KBM-7 (cell line): ENCODE results near the gene KCNT1.

Experiments
- DNase-seq: peaks from one replicate; pipeline ENCODE4 v3.0.0-alpha.2; 2015
- in situ Hi-C: fragments of 300-500 bp; cut with MboI; formaldehyde crosslinking; loops from 2 replicates; pipeline ENCODE4 v1.14.3; 2020; ENCODE audit warnings: low sequenced_read_pairs, low pct_unique_long_range_greater_than_20kb, mixed read lengths

Gene KCNT1

DNA sequence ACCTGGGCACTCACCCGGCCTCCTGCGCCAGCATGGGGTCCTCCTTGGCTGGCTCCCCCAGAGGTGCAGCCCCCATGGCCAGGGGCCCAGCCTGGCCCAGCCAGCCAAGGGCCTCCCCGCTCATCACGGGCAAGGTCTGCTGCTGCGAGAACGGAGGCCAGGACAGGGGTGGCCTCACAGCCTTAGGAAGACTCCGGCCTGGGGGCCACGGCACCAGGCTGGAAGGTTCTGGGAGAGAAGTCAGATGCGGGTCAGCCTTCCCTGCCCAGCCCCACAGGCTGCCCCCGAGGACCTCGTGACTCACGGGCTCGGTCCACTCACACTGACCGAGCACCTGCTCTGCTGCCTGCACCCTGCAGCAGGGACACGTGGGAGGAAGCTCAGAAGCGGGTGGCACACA is 6.9 kb upstream of the KCNT1 start:
- in situ Hi-C loops: no loop called here
- no peak for DNase-seq

DNA sequence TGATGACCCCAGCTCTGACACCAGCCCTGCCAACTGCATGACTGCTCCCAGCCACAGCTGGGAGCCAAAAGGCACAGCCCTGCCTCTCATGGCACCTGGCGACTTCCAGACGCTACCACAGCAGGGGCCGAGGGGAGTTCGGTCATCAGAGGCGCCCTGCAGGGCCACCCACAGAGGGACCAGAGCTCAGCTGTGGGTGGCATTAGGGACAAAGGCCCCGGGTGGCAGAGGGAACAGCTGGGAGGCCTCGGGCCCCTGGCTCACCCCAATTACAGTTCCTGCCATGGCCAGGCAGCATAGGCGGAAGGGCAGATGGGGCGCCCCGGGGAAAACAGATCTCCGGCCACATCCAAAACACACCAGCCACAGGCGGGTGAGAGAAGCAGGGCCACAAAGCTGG is 6.3 kb upstream of the KCNT1 start:
- in situ Hi-C loops: no loop called here
- no peak for DNase-seq

- DNase-seq: no peak
- in situ Hi-C loops: no loop called here
Measured at GRCh38 chr9:135696446-135696845, 5.5 kb upstream of the KCNT1 start.

DNA sequence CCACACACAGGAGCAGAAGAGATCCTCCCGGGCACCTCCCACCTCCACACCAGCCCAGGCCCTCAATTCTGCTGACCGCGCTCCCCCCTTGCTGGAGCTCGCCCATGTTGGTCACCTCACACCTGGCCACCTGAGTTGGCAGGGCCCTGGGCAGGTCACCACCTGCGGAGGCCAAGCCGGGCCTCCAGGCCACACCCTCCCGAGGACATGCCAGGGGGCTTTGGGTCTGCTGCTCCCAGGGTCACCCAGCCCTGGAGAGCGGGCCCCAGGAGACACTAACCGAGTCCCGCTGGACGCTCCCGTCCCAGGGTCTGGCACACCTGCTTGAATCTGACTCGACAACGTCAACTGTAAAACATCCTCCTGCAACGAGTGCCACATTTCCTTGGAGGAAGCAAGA is 4.8 kb upstream of the KCNT1 start:
- DNase-seq: no peak
- in situ Hi-C loops: no loop called here

GRCh38 chr9:135698236-135698635 is 3.7 kb upstream of the KCNT1 start:
- DNase-seq: no peak
- in situ Hi-C loops: no loop called here

- in situ Hi-C loops: no loop called here
- no peak for DNase-seq
Measured at GRCh38 chr9:135698767-135699166, 3.2 kb upstream of the KCNT1 start.

GRCh38 chr9:135699440-135699839 is 2.5 kb upstream of the KCNT1 start, which contains the start of gene SOHLH1:
Gene SOHLH1, minus strand, starts transcription at chr9:135699481. Its CDS starts 14 bp downstream, at chr9:135699467.
- in situ Hi-C loops: no loop called here
- DNase-seq: no peak

- no peak for DNase-seq
- in situ Hi-C loops: no loop called here
Measured at GRCh38 chr9:135700525-135700924, 1.5 kb upstream of the KCNT1 start.

GRCh38 chr9:135701067-135701958 is 672 bp upstream of the KCNT1 start:
- in situ Hi-C loops: no loop called here

DNA sequence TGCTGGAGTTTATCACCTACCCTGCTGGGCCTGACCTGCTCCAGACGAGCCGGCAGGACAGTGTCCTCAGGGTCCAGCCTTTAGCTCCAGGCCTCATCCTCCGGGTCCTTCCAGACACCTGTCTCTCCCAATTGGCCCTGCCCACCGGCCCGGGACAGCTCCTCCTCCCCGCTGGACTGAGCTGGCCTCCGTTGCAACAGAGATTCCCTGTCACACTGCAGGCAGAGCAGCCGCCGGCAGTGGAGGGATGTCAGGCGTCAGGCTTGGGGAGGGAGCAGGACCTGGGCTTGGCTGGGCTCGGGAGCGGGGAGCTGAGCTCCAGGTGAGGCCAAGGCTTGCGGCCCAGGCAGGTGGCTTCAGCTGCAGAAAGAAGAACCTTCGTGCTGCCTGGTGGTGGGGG is 1.7 kb downstream of the KCNT1 start:
- no peak for DNase-seq
- in situ Hi-C loops: no loop called here

More at GRCh38 chr9:135701067-135701958, 672 bp upstream of the KCNT1 start:
- no peak for DNase-seq

DNA sequence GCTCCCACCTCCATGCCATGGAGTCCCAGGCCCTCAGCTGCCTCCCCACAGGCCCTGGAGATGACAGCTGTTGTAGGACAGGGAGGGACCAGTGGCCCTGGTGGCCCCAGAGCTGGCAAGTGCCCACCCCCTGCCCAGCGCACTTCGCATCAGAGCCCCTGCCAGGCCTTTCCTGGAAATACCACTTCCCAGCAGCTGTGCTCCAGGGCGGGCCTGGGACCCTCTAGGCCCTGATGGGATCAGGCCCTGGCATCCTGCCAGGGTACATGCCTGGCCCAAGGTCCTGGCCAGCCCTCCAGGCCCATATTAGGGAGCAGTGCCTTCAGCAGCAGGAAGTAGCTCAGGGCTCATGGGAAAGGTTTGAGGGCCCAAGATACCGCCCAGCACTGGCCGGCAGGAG is 2.5 kb downstream of the KCNT1 start:
- in situ Hi-C loops: no loop called here
- DNase-seq: no peak

DNA sequence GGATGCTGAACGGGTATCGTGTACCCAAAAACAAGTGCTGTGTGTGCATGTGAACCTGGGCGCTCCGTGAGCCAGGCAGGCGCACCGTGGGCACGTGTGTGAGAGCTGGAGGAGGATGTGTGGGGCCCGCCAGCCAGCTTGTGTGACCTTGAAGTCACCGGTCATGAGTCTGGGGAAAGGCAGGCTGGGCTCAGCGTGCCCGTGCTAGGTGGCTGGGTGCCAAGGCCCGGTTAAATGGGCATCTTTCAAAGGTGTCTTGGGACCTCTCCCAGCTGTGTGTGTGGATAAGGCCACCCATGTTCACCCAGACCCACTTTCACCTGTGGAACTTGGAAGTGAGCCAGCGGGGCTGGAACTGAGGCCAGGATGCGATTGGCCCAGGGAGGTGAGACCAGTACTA is 3.4 kb downstream of the KCNT1 start:
- in situ Hi-C loops: no loop called here
- DNase-seq: no peak

DNA sequence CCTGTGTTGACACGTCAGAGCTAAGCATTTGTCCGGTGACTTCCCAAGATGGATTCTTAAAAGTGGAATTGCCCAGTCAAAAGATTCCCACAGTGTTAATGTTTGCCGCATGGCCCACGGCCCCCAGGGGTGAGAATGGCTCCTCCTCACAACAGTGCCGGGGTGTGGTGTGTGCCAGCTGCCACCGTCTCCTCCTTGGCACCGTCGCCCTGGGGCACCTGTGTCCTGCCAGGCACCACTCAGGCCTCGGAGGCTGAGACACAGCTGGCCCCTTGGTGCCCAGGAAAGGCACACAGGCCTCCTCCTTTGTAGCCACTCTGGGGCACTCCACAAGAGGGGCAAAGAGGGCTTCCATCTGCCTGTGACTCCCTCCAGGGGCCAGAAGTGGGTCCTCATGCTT is 4.3 kb downstream of the KCNT1 start:
- in situ Hi-C loops: no loop called here
- no peak for DNase-seq

DNA sequence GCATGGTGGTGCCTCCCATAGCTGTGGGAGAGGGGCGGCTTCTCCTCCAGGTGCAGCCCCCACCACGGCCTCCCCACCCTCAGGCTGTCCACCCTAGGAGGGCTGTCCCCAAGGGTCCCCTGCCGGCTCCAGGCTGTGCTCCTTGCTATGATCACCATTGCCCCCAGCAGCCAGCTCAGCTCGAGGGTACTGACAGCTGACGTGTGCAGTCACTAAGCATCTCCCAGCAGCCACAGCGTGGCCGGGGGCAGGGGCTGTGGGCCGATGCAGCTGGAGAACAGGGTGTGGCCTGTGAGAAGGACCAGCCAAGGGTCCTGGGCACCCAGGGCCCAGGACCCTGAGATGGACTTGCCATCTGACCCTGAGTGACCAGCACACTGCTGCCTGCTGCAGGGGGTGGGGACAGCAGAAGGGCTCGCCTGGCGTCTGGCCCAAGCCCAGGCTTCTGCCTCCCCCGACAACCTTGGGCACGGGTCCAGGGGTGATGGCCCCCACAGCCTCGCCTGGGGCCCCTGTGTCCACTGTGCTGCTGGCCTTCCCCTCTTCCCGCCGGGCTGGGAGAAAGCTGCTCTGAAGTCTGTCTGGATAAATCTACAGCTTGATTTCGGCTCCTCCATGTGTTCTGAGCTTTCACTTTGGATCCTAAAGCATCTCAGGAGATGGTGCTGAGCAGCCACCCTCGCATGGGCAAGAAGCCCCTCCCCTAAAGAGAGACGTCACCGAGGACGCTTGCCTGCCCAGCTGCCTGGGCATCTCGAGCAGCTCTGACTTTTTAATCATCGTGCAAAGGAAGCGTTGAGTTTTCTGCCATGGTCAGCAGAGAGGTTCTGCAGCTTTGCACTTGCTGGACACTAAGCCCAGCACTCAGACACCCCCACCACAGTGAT is 5.5 kb downstream of the KCNT1 start:
- DNase-seq: no peak
- in situ Hi-C loops: no loop called here

DNA sequence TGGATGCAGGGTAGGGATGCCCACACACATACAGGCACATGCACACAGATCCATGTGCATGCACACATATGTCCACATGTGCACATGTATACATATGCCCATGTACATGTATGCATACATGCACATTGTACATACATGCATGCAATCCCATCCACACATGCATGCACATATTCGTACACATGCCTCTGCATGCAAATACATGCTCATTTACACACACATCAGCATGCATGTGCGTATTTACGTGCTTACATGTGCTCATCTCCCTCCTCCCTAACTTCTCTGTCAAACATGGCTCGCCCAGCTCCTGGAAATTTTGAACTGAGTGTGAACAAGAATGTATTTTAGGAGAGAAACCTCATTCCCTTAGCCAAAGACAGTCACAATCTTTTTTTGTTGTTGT is 6.2 kb downstream of the KCNT1 start:
- in situ Hi-C loops: no loop called here
- DNase-seq: no peak

- no peak for DNase-seq
- in situ Hi-C loops: no loop called here
Measured at GRCh38 chr9:135711391-135711790, 9.4 kb downstream of the KCNT1 start.

- no peak for DNase-seq
- in situ Hi-C loops: no loop called here
Measured at GRCh38 chr9:135711881-135712280, 9.9 kb downstream of the KCNT1 start.

- DNase-seq: no peak
- in situ Hi-C loops: no loop called here
Measured at GRCh38 chr9:135712613-135713295, 10.8 kb downstream of the KCNT1 start.

- no peak for DNase-seq
- in situ Hi-C loops: no loop called here
Measured at GRCh38 chr9:135714242-135715055, 12.5 kb downstream of the KCNT1 start.
